Lower lobe of right lung (tissue), 2 donors: Measurements from ENCODE around the gene CHD6. TPM values are rescaled to one million over a fixed set of nuclear protein-coding genes. Genes with fewer than 3 reads are reported as not detected.

Experiments used
- ATAC-seq, 2 donors: fragments of 200-7000 bp; cut with Tn5 transposase; one replicate each; pipeline ENCODE4 v1.9.1; 2020 to 2022; ENCODE audit warnings: mild to moderate bottlenecking in 2 of 2, moderate library complexity in 2 of 2
- DNase-seq: peaks from one replicate; pipeline ENCODE4 v3.0.0-alpha.2; 2020
- H3K27ac ChIP-seq: fragments of 200-600 bp; one replicate; pipeline ENCODE4 v1.8.0; 2022
- H3K27me3 ChIP-seq: fragments of 200-600 bp; one replicate; pipeline ENCODE4 v1.8.0; 2022; ENCODE audit warnings: low read depth
- H3K36me3 ChIP-seq: fragments of 200-600 bp; one replicate; pipeline ENCODE4 v1.8.0; 2022; ENCODE audit warnings: mild to moderate bottlenecking
- H3K4me1 ChIP-seq: fragments of 200-600 bp; one replicate; pipeline ENCODE4 v1.8.0; 2022
- H3K4me3 ChIP-seq: fragments of 200-600 bp; one replicate; pipeline ENCODE4 v1.8.0; 2022; ENCODE audit warnings: mild to moderate bottlenecking
- H3K9me3 ChIP-seq: fragments of 200-600 bp; one replicate; pipeline ENCODE4 v1.8.0; 2022
- CTCF ChIP-seq: fragments of 200-600 bp; IDR thresholded peaks from one replicate; pipeline ENCODE4 v1.8.0; 2022; ENCODE audit warnings: antibody characterized with exemption, mild to moderate bottlenecking
- intact Hi-C: fragments of 100-400 bp; cut with DNase I; formaldehyde crosslinking; loops from one replicate; pipeline ENCODE4 v1.11.0; 2022
- total RNA-seq: library from RNA; stranded (reverse); fragmentation: NEBNext Ultra II Directional; extraction: Animal tissue kit (Norgen Biotek cat#: 25700); gene quantifications from one replicate; pipeline ENCODE4 v1.2.1, GENCODE V29; 2021
- donor health status: DM: no; HTN: yes; CAD: no; lungs with severe emphysema.

The CHD6 gene
- total RNA-seq, 1 donor from 2014 or later = 43.6 TPM

- Histone ChIP-seq H3K27me3 (no peaks in the 10 kb centered on the region), H3K9me3 (no peaks in the 10 kb centered on the region), H3K4me1 (peaks cover 7% of the 10 kb centered on the region), H3K27ac (no peak overlapping the region), H3K36me3 (no peaks in the 10 kb centered on the region), H3K4me3 (no peak overlapping the region)
- DNase-seq (no peak), ATAC-seq (no peak)
- TF ChIP-seq CTCF = no peak
- intact Hi-C loops = no loop called here
Measured at GRCh38 chr20:41639630-41640029, 21.5 kb upstream of the CHD6 start.

- no peaks in the 10 kb centered on the region for H3K9me3 ChIP-seq
- H3K4me1 ChIP-seq = peaks cover 3% of the 10 kb centered on the region
- intact Hi-C loops = no loop called here
- TF ChIP-seq CTCF = no peak
- H3K27me3 ChIP-seq = no peaks in the 10 kb centered on the region
- H3K36me3 ChIP-seq = no peaks in the 10 kb centered on the region
- ATAC-seq (no peak), DNase-seq (no peak)
- no peak overlapping the region for H3K27ac ChIP-seq
- no peak overlapping the region for H3K4me3 ChIP-seq
Measured at GRCh38 chr20:41638456-41638855, 20.3 kb upstream of the CHD6 start.

GRCh38 chr20:41635158-41635557 is 17.0 kb upstream of the CHD6 start:
- no peak for TF ChIP-seq CTCF
- Histone ChIP-seq H3K9me3 (no peaks in the 10 kb centered on the region), H3K4me1 (no peaks in the 10 kb centered on the region), H3K36me3 (no peaks in the 10 kb centered on the region), H3K4me3 (no peak overlapping the region), H3K27me3 (no peaks in the 10 kb centered on the region), H3K27ac (no peak overlapping the region)
- ATAC-seq = no peak
- DNase-seq = no peak
- intact Hi-C loops = no loop called here

DNA sequence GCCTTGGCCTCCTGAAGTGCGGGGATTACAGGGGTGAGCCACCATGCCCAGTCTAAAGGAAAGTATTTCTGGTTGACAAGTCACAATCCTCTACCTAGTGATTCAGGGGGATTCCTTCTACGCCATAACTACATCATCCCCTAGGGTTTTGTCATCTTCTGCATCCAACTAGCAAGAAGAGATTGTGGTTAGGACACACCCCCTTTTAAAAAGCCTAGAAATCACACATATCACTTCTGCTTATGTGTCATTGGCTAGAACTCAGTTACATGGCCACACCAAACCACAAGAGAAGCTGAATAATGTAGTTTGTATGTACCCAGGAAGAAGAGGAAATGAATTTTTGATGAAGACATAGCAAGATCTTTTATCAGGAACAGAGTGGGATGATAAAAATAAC is 14.7 kb upstream of the CHD6 start:
- H3K36me3 ChIP-seq = no peaks in the 10 kb centered on the region
- ATAC-seq = peak; percentile 28 to 65

DNA sequence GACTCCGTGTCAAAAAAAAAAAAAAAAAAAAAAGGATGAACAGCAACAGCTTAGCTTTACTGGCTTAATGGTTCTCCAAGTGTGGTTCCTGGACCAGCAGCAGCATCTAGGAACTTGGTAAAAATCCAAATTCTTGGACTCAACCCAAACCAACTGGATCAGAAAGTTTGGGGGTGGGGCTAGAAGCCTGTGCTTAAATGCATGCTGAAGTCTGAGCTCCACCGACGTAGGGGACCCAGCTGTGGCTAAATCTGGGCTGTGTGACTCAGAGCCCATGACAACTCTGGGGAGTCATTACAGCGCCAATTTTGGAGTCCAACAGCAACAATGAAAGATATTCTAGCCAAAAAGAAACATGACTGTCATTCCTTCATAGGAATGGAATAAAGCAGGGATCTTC is 13.6 kb upstream of the CHD6 start:
- DNase-seq (no peak), ATAC-seq (no peak)
- H3K9me3 ChIP-seq = no peaks in the 10 kb centered on the region
- no peaks in the 10 kb centered on the region for H3K36me3 ChIP-seq
- TF ChIP-seq CTCF = no peak
- H3K27ac ChIP-seq = no peak overlapping the region
- no peaks in the 10 kb centered on the region for H3K27me3 ChIP-seq
- no peaks in the 10 kb centered on the region for H3K4me1 ChIP-seq
- no peak overlapping the region for H3K4me3 ChIP-seq
- intact Hi-C loops = no loop called here

More for the DNA sequence above, 14.7 kb upstream of the CHD6 start:
- H3K27ac ChIP-seq = no peak overlapping the region
- TF ChIP-seq CTCF = no peak
- H3K4me3 ChIP-seq = no peak overlapping the region
- H3K9me3 ChIP-seq = no peaks in the 10 kb centered on the region
- no peak for DNase-seq
- no peaks in the 10 kb centered on the region for H3K27me3 ChIP-seq
- H3K4me1 ChIP-seq = no peaks in the 10 kb centered on the region
- intact Hi-C loops = no loop called here

DNA sequence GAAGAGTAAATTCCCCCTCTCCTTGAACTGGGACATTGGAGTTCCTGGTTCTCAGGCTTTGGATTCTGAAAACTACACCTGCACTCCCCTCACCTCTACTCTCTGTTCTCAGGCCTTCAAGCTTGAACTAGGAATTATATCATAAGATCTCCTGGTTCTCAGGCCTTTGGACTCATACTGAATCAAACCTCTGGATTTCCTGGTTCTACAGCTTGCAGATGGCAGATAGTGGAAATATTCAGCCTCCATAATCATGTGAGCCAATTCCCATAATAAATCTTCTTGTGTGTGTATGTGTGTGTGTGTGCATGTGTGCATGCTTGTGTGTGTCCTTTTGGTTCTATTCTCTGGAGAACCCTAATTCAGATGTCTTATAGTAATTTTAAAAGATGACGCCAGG is 12.7 kb upstream of the CHD6 start:
- Histone ChIP-seq H3K4me3 (no peak overlapping the region), H3K27me3 (no peaks in the 10 kb centered on the region), H3K27ac (no peak overlapping the region), H3K9me3 (no peaks in the 10 kb centered on the region), H3K36me3 (no peaks in the 10 kb centered on the region), H3K4me1 (no peaks in the 10 kb centered on the region)
- DNase-seq (no peak), ATAC-seq (no peak)
- no peak for TF ChIP-seq CTCF
- intact Hi-C loops = no loop called here
